Activated naive CD4-positive, alpha-beta T cell treated with anti-CD3 and anti-CD28 coated beads, Interleukin-2, amount 10 ng/mL, durations not matched to agents 7 days and 5 days (primary cell): ENCODE data around the gene GLMN.
"Not testable (repeated sequence)": the region's sequence is repeated elsewhere in the genome, so short reads cannot be mapped to it uniquely, and the experiment has no call there.

ENCODE experiments used
- CTCF ChIA-PET: fragments of 350-600 bp; sonication (Branson Sonifier 250); formaldehyde crosslinking; loops from one replicate; lab custom pipeline; 2021; ENCODE audit warnings: antibody characterized with exemption; lab: Charles Lee
- DNase-seq: peaks from one replicate; pipeline ENCODE4 v3.0.0-alpha.2; 2020
- H3K27ac Mint-ChIP-seq: one replicate; pipeline ENCODE4 v1.8.0; 2021; ENCODE audit warnings: mild to moderate bottlenecking, moderate library complexity, mixed read lengths
- H3K27me3 Mint-ChIP-seq: one replicate; pipeline ENCODE4 v1.8.0; 2021; ENCODE audit warnings: mild to moderate bottlenecking, mixed read lengths
- H3K36me3 Mint-ChIP-seq: one replicate; pipeline ENCODE4 v1.8.0; 2021; ENCODE audit warnings: mixed read lengths
- H3K4me1 Mint-ChIP-seq: one replicate; pipeline ENCODE4 v1.8.0; 2021; ENCODE audit warnings: mixed read lengths
- H3K4me3 Mint-ChIP-seq: one replicate; pipeline ENCODE4 v1.8.0; 2021; ENCODE audit warnings: mild to moderate bottlenecking, moderate library complexity, mixed read lengths
- H3K9me3 Mint-ChIP-seq: one replicate; pipeline ENCODE4 v1.8.0; 2021; ENCODE audit warnings: mixed read lengths

GLMN gene

GRCh38 chr1:92315766-92316599 is 17.2 kb upstream of the GLMN start:
- Mint-ChIP-seq H3K4me3 (peak overlapping the region; percentile 27), H3K27ac (peak overlapping the region; percentile 83), H3K27me3 (no peaks in the 10 kb centered on the region), H3K9me3 (peaks cover 7% of the 10 kb centered on the region), H3K36me3 (peaks cover 42% of the 10 kb centered on the region), H3K4me1 (peaks cover 69% of the 10 kb centered on the region)
- CTCF ChIA-PET: interaction anchor here (0.6 to 5.3 kb wide), 12 partner anchors 11 to 265 kb away, joined by 3 to 24 read pairs (median 4); partner anchors contain the start of genes GFI1, GLMN and RPAP2
- peak; percentile 59 for DNase-seq

GRCh38 chr1:92314024-92314423 is 15.2 kb upstream of the GLMN start:
- Mint-ChIP-seq H3K27ac (peak overlapping the region; percentile 71), H3K27me3 (no peaks in the 10 kb centered on the region), H3K9me3 (peaks cover 7% of the 10 kb centered on the region), H3K4me3 (no peak overlapping the region), H3K4me1 (peaks cover 67% of the 10 kb centered on the region), H3K36me3 (peaks cover 36% of the 10 kb centered on the region)
- no peak for DNase-seq
- CTCF ChIA-PET: interaction anchor here (0.7 to 5.3 kb wide), 9 partner anchors 51 to 480 kb away, joined by 3 to 24 read pairs (median 4); no protein-coding TSS in a partner anchor

GRCh38 chr1:92310185-92310597 is 11.4 kb upstream of the GLMN start:
- no peak for DNase-seq
- Mint-ChIP-seq H3K27ac (no peak overlapping the region), H3K9me3 (peaks cover 7% of the 10 kb centered on the region), H3K27me3 (no peaks in the 10 kb centered on the region), H3K4me1 (peaks cover 31% of the 10 kb centered on the region), H3K4me3 (no peak overlapping the region), H3K36me3 (peaks cover 37% of the 10 kb centered on the region)
- CTCF ChIA-PET: interaction anchor here (0.7 to 4.0 kb wide), 41 partner anchors 9 to 338 kb away, joined by 3 to 52 read pairs (median 4); partner anchors contain the start of gene GFI1

- H3K9me3 Mint-ChIP-seq: no peaks in the 10 kb centered on the region
- H3K36me3 Mint-ChIP-seq: peaks cover 30% of the 10 kb centered on the region
- H3K4me1 Mint-ChIP-seq: peaks cover 12% of the 10 kb centered on the region
- H3K4me3 Mint-ChIP-seq: no peak overlapping the region
- DNase-seq: no peak
- no peak overlapping the region for H3K27ac Mint-ChIP-seq
- H3K27me3 Mint-ChIP-seq: no peaks in the 10 kb centered on the region
- CTCF ChIA-PET: interaction anchor here (0.6 to 4.0 kb wide), 9 partner anchors 8 to 513 kb away, joined by 3 to 52 read pairs (median 4); partner anchors contain the start of gene GFI1
Measured at GRCh38 chr1:92307980-92308379, 9.2 kb upstream of the GLMN start.

GRCh38 chr1:92306020-92306419 is 7.2 kb upstream of the GLMN start:
- Mint-ChIP-seq H3K27ac (no peak overlapping the region), H3K36me3 (peaks cover 25% of the 10 kb centered on the region), H3K4me1 (peaks cover 10% of the 10 kb centered on the region), H3K27me3 (no peaks in the 10 kb centered on the region), H3K9me3 (no peaks in the 10 kb centered on the region), H3K4me3 (no peak overlapping the region)
- no peak for DNase-seq
- CTCF ChIA-PET: no interaction called here

GRCh38 chr1:92301021-92301420 is 2.2 kb upstream of the GLMN start:
- CTCF ChIA-PET: interaction anchor here (0.7 to 1.2 kb wide), 3 partner anchors 9 to 283 kb away, joined by 3 to 6 read pairs (median 5); no protein-coding TSS in a partner anchor
- Mint-ChIP-seq H3K27ac (no peak overlapping the region), H3K27me3 (no peaks in the 10 kb centered on the region), H3K9me3 (no peaks in the 10 kb centered on the region), H3K36me3 (peaks cover 27% of the 10 kb centered on the region), H3K4me1 (peaks cover 38% of the 10 kb centered on the region), H3K4me3 (no peak overlapping the region)
- DNase-seq: no peak

GRCh38 chr1:92299477-92300150 is 827 bp upstream of the GLMN start:
- H3K27me3 Mint-ChIP-seq: no peaks in the 10 kb centered on the region
- peaks cover 46% of the 10 kb centered on the region for H3K4me1 Mint-ChIP-seq
- peak overlapping the region; percentile 90 for H3K4me3 Mint-ChIP-seq
- H3K36me3 Mint-ChIP-seq: peaks cover 34% of the 10 kb centered on the region
- CTCF ChIA-PET: interaction anchor here (1.0 to 2.2 kb wide), 3 partner anchors 9 to 324 kb away, joined by 3 to 10 read pairs (median 6); no protein-coding TSS in a partner anchor
- H3K27ac Mint-ChIP-seq: peak overlapping the region; percentile 95
- H3K9me3 Mint-ChIP-seq: no peaks in the 10 kb centered on the region
- DNase-seq: no peak

GRCh38 chr1:92298213-92298572 is 594 bp downstream of the GLMN start:
- Mint-ChIP-seq H3K4me3 (peak overlapping the region; percentile 90), H3K9me3 (no peaks in the 10 kb centered on the region), H3K27ac (peak overlapping the region; percentile 95), H3K27me3 (no peaks in the 10 kb centered on the region), H3K36me3 (peaks cover 37% of the 10 kb centered on the region), H3K4me1 (peaks cover 49% of the 10 kb centered on the region)
- CTCF ChIA-PET: interaction anchor here (0.7 to 2.2 kb wide), 5 partner anchors 17 to 663 kb away, joined by 3 to 10 read pairs (median 3); partner anchors contain the start of gene DIPK1A
- DNase-seq: no peak

GRCh38 chr1:92291372-92291999 is 7.3 kb downstream of the GLMN start:
- Mint-ChIP-seq H3K36me3 (peaks cover 53% of the 10 kb centered on the region), H3K27ac (no peak overlapping the region), H3K27me3 (no peaks in the 10 kb centered on the region), H3K4me1 (peaks cover 18% of the 10 kb centered on the region), H3K4me3 (no peak overlapping the region), H3K9me3 (no peaks in the 10 kb centered on the region)
- peak; percentile 23 for DNase-seq
- CTCF ChIA-PET: interaction anchor here (0.5 to 2.9 kb wide), 13 partner anchors 11 to 586 kb away, joined by 3 to 44 read pairs (median 3); no protein-coding TSS in a partner anchor

- H3K4me1 Mint-ChIP-seq, H3K27ac Mint-ChIP-seq, DNase-seq, H3K4me3 Mint-ChIP-seq, H3K9me3 Mint-ChIP-seq, H3K27me3 Mint-ChIP-seq: not testable (repeated sequence)
- CTCF ChIA-PET: interaction anchor here (2.3 kb wide), 1 partner anchor 9 kb away, joined by 6 read pairs; no protein-coding TSS in a partner anchor
- peaks cover 80% of the 10 kb centered on the region for H3K36me3 Mint-ChIP-seq
Measured at GRCh38 chr1:92281411-92281810, 17.4 kb downstream of the GLMN start.

- not testable (repeated sequence) for H3K27me3 Mint-ChIP-seq, DNase-seq, H3K4me3 Mint-ChIP-seq, H3K9me3 Mint-ChIP-seq, H3K4me1 Mint-ChIP-seq, H3K27ac Mint-ChIP-seq
- CTCF ChIA-PET: interaction anchor here (2.3 kb wide), 1 partner anchor 11 kb away, joined by 6 read pairs; no protein-coding TSS in a partner anchor
- H3K36me3 Mint-ChIP-seq: peaks cover 77% of the 10 kb centered on the region
Measured at GRCh38 chr1:92279781-92280180, 19.0 kb downstream of the GLMN start.

- no peaks in the 10 kb centered on the region for H3K27me3 Mint-ChIP-seq
- DNase-seq: no peak
- H3K9me3 Mint-ChIP-seq: no peaks in the 10 kb centered on the region
- peaks cover 2% of the 10 kb centered on the region for H3K4me1 Mint-ChIP-seq
- H3K27ac Mint-ChIP-seq: no peak overlapping the region
- no peak overlapping the region for H3K4me3 Mint-ChIP-seq
- CTCF ChIA-PET: no interaction called here
- peaks cover 67% of the 10 kb centered on the region for H3K36me3 Mint-ChIP-seq
Measured at GRCh38 chr1:92277105-92277723, 21.6 kb downstream of the GLMN start.

GRCh38 chr1:92276082-92276481 is 22.7 kb downstream of the GLMN start:
- H3K4me3 Mint-ChIP-seq: no peak overlapping the region
- no peaks in the 10 kb centered on the region for H3K27me3 Mint-ChIP-seq
- no peaks in the 10 kb centered on the region for H3K4me1 Mint-ChIP-seq
- CTCF ChIA-PET: no interaction called here
- H3K9me3 Mint-ChIP-seq: no peaks in the 10 kb centered on the region
- H3K27ac Mint-ChIP-seq: no peak overlapping the region
- H3K36me3 Mint-ChIP-seq: peaks cover 61% of the 10 kb centered on the region
- no peak for DNase-seq
